SIG-M5 treated with dmso at 0.1 percent for 504 hours (cell line): ENCODE results near the gene SGSM1.

Experiments
- DNase-seq: peaks from one replicate; lab custom pipeline; 2025; ENCODE audit not compliant: unreplicated experiment; lab: John Stamatoyannopoulos, UW

Gene SGSM1

GRCh38 chr22:24807284-24807950, 1.4 kb downstream of the SGSM1 start:
- DNase-seq = no peak

DNA sequence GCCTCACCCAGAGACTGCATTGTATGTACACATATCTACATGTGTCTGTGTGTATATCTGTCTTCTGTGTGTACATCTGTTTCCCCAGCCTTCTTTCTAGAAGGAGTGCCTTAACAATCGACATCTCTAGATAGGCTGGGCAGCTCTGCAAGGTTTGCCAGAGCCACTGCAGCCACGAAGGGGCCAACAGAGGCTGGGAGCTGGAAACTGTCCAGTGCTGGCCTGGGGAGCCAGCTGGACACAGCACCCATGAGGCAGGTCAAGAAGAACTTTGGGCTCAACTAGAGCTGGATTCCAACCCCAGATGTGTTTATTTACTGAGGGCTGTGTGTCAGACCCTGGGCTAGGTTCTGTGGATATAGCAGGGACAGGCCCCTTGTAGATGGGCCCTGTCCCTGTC, 3.3 kb downstream of the SGSM1 start:
- DNase-seq = no peak

DNA sequence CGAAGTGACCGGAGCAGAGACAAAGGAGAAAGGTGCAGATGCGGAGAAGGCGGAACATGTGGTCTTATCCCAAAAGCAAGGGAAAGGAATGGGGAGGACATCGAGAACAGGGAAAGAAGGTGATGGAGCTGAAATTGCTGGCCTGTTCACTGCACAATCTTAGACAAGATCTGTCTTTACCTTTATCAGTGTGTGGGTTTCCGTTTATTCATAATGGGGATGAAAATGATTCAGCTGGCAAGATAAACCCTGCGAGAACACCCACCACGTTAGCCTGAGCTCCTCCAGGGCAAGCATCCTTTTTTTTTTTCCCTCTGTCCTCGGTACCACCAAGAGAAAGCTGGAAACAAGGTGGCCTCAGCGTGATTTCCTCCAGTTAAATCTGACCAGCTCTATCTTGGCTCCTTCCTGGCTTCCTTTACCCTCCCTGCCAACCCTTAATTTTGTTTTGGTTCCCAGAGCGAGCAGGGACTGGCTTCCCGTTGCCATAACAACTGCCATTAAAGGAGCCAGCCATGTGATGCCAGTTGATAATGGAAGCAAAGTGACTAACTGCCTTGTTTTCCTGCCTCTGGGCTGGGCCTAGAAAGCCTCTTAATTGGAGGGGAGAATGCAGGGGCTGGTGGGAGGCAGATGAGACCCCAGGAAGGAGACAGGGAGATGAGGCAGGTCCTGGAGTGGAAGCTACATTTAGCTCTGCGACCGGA, 4.2 kb downstream of the SGSM1 start:
- no peak for DNase-seq

- DNase-seq = no peak
Measured at GRCh38 chr22:24812950-24813775, 7.2 kb downstream of the SGSM1 start.

- no peak for DNase-seq
Measured at GRCh38 chr22:24813861-24814770, 8.1 kb downstream of the SGSM1 start.

- no peak for DNase-seq
Measured at GRCh38 chr22:24816806-24817205, 10.8 kb downstream of the SGSM1 start.

DNA sequence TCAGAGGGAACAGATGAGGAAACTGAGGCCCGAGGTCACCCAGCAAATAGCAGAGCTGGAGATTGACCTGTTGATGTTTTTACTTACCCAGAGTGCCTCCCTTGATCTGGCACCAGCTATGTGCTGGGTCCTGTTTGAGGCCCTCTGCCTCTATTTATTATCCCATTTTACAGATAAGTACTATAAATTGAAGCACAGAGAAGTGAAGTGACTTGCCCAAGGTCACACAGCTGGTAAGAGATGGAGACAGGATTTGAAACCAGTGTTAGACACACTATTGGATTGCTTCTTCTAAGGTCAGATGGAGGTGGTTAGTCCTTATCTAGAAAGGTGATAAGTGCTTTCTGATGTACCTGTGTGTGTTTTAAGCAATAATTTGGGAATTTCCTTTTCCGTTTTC, 13.5 kb downstream of the SGSM1 start:
- DNase-seq = no peak

GRCh38 chr22:24819911-24820461, 14.0 kb downstream of the SGSM1 start:
- DNase-seq = no peak

DNA sequence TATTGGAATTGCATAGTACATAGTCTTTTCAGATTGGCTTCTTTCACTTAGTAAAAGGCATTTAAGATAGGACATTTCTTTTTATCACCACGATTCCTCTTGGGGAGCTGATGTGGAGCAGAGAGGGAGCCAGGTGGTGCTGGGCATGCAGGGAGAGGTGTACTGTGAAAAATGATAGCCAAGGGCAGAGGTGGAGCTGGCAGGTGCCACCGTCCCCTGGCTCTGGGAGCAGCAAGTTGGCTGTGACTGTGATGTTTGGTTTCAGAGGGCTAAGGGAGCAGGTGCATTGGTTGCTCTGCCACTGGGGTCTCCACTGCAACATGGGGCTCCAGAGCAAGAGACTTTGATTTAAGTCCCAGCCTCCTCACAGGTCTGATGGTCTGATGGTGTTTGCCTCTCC, 16.5 kb downstream of the SGSM1 start:
- DNase-seq = no peak

DNA sequence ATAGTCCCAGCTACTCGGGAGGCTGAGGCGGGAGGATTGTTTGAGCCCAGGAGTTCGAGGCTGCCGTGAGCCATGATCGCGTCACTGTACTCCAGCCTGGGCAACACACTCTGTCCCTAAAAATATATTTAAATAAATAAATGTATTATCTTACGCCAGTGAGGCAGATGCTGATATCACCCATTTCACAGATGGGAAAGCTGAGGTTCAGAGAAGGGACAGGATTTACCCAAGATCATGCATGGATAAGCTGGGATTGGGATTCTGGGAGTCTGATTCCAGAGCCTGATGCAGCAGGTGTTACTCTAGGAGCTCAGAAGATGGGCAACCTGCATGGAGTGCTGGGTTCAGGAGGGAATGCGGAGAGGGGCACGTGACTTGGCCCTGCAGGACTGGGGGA, 17.8 kb downstream of the SGSM1 start:
- DNase-seq = no peak

DNA sequence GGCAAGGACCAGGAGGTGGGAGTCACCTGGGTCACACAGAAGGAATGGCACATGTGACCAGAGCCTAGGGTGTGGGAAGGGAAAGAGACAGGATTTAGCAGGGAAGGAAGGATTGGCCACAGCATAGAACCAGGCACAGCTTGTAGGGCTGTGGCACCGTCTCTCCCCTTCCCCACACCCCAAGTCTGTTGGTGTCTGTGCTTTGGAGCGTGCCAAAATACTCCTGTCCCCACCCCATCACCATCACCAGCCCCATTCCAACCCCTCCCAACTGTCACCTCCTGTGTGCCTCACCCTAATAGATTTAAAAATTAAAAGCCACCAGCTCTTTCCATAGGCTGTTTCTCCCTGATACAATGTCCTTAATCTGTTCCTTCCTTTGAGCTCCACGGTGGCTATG, 18.2 kb downstream of the SGSM1 start:
- DNase-seq = no peak

DNA sequence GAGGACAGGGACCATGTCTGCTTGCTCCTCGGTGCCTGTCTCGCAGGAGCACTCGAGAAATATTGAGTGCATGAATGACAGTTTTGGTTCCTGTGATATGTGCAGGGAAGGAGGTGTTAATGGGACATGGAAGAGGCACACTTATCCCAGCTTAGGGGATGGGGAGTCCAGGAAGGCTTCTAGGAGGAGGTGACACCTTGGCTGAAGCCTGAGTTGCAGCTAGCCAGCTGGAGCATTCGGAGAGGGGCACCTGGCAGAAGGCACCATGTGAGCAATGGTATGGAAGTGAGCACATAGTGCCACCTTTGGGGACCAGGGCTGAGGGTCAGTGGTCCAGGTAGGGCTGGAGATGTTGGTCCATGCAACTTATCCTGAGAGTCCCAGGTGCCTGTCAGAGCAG, 18.9 kb downstream of the SGSM1 start:
- DNase-seq = no peak

GRCh38 chr22:24826710-24827285, 20.8 kb downstream of the SGSM1 start:
- DNase-seq = no peak

DNA sequence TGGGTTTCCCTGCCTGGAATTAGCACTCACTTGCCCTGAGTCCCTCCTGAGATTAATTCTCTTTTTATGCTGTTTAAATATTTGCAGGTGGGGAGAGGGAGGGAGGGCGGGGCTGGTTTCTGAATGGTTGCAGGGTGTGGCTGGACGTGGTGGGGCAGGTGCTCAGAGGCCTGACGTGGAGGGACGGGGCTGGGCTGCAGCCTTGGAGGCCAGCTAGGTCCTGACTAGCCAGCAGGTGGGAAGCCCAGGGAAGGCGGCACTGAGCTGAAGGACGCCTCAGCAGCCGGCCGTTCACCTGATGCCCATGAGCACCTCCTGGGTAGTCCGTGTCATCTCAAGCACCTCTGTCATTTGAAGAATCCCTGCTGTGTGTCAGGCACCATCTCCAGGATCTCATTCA, 21.3 kb downstream of the SGSM1 start:
- no peak for DNase-seq

DNA sequence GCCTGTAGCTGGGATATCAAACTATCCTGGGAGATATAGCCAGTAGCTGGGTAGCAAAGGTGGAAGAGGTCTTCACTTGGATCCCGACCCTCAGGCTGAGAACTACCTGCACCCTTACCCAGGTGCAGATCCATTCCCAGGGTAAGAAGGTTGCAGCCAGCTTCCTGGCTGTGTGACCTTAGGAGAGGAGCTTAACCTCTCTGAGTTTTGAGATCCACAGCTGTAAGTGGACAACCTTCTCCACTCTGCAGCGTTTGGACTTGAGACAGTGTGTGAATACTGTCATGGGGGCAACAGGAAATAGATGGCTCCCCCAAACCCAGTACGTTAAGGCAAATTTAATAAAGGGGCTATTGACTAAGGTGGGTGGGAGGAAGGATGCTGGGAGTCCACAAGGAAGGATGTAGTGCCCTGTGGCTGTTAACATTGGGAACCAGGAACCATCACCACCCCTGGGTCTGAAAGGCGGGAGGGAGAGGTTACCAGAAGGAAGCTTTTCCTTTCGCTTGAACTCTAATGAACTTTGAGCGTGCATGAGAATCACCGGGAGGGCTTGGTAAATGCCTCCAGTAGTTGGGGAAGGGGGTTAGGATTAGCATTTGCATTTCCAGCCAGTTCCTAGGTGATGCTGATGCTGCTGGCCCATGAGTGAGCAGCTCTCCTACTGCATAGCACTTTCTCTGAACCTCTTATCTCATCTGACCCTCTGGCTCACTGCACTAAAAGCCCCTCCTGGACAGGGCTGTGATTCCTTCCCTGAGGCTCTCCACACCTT, 24.4 kb downstream of the SGSM1 start:
- DNase-seq = no peak

GRCh38 chr22:24831687-24832086, 25.7 kb downstream of the SGSM1 start:
- DNase-seq = no peak

- no peak for DNase-seq
Measured at GRCh38 chr22:24833881-24834495, 28.0 kb downstream of the SGSM1 start.

DNA sequence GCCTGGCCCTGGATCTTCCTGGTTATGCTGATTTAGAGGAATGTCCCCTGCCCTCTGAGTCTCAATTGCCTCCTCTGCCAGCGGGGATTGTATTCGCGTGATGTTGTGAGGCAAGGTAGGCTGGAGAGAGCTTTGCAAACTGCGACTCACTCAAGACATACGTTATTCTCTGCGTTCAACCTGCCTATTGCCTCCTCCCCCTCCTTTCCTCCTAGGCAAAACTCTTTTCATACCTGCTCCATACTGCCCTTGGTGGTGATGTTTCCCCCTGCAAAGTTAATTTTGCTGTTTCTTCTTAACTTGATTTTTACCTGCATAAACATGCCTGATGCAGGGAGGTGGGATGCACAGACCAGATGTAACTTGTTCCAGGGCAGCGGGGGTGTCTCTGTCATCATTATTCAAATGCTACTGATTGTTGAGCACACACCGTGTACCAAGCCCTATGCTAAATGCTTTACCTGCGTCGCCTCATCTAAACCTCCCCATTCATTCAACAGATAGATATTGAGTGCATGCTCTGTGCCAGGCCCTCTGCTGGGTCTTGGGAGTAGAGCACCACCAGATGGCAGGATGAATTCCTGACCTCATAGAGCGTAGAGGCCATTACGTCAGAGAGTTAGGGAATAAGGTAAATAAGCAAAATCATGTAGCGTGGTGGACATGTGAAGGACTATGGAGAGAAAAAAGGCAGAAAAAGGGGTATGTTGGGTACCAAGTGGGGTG, 29.0 kb downstream of the SGSM1 start:
- no peak for DNase-seq
